ENCODE results near the gene PFN3.
"Not testable (repeated sequence)": the region's sequence is repeated elsewhere in the genome, so short reads cannot be mapped to it uniquely, and the experiment has no call there.

PFN3 gene

GRCh38 chr5:177425196-177425800 lies 24.8 kb upstream of the PFN3 start:
- DNase-seq, result no peak

- DNase-seq, result no peak
Measured at GRCh38 chr5:177423671-177424070, 23.2 kb upstream of the PFN3 start.

- DNase-seq, result no peak
Measured at GRCh38 chr5:177421062-177421798, 20.8 kb upstream of the PFN3 start.

GRCh38 chr5:177420472-177420871 lies 20.0 kb upstream of the PFN3 start:
- DNase-seq, result not testable (repeated sequence)

GRCh38 chr5:177419046-177419445 lies 18.6 kb upstream of the PFN3 start:
- DNase-seq, result no peak

- DNase-seq, result not testable (repeated sequence)
Measured at GRCh38 chr5:177417081-177417480, 16.6 kb upstream of the PFN3 start.

GRCh38 chr5:177414481-177414880 lies 14.0 kb upstream of the PFN3 start:
- DNase-seq, result no peak

GRCh38 chr5:177412603-177413233 lies 12.3 kb upstream of the PFN3 start:
- DNase-seq, result no peak

- no peak for DNase-seq
Measured at GRCh38 chr5:177410575-177410974, 10.1 kb upstream of the PFN3 start.

- DNase-seq, result no peak
Measured at GRCh38 chr5:177409043-177409801, 8.8 kb upstream of the PFN3 start, which contains the start of gene F12. Gene F12 (minus strand): TSS chr5:177409564. CDS start chr5:177409527, 37 bp downstream.

GRCh38 chr5:177405805-177406204 lies 5.3 kb upstream of the PFN3 start:
- no peak for DNase-seq

- no peak for DNase-seq
Measured at GRCh38 chr5:177405312-177405711, 4.9 kb upstream of the PFN3 start.

GRCh38 chr5:177404641-177405179 lies 4.2 kb upstream of the PFN3 start:
- no peak for DNase-seq

GRCh38 chr5:177403792-177404640 lies 3.6 kb upstream of the PFN3 start:
- DNase-seq, result peak; percentile 68

GRCh38 chr5:177403102-177403791 lies 2.8 kb upstream of the PFN3 start:
- DNase-seq, result no peak

- peak; percentile 63 for DNase-seq
Measured at GRCh38 chr5:177402271-177403043, 2.0 kb upstream of the PFN3 start.

GRCh38 chr5:177397875-177398390 lies 2.5 kb downstream of the PFN3 start:
- no peak for DNase-seq

GRCh38 chr5:177396807-177397206 lies 3.7 kb downstream of the PFN3 start:
- no peak for DNase-seq

- no peak for DNase-seq
Measured at GRCh38 chr5:177396078-177396477, 4.4 kb downstream of the PFN3 start.

- DNase-seq, result no peak
Measured at GRCh38 chr5:177393990-177394389, 6.5 kb downstream of the PFN3 start.

Measured in NCI-H1092 (cell line).